ENCODE results near the gene HMSD. TPM values are rescaled to one million over a fixed set of nuclear protein-coding genes. Genes with fewer than 3 reads are reported as not detected.

The HMSD gene
- polyA plus RNA-seq, 1 of the 3 experiments (the other 2 are of a cell fraction) = not detected

- no peak for TF ChIP-seq ZBTB33 (IDR thresholded peaks at IDR 0.05; ENCODE audit: borderline replicate concordance, low read depth)
- TF ChIP-seq RXRA (IDR thresholded peaks at IDR 0.05; ENCODE audit: borderline replicate concordance, low read depth) = no peak
- TF ChIP-seq MEF2A (IDR thresholded peaks at IDR 0.05; ENCODE audit: borderline replicate concordance, low read depth) = no peak
- TF ChIP-seq USF1 (IDR thresholded peaks at IDR 0.05; ENCODE audit: borderline replicate concordance, low read depth) = no peak
- no peak for TF ChIP-seq NRF1 (IDR thresholded peaks at IDR 0.05; ENCODE audit: low read depth, low read length)
- TF ChIP-seq JUND (IDR thresholded peaks at IDR 0.05) = peak; percentile 77
- no peak for TF ChIP-seq RAD21 (IDR thresholded peaks at IDR 0.05; ENCODE audit: low read length)
- no peak for TF ChIP-seq NFIC (IDR thresholded peaks at IDR 0.05; ENCODE audit: borderline replicate concordance)
- no peak for TF ChIP-seq USF2 (IDR thresholded peaks at IDR 0.05; ENCODE audit: borderline replicate concordance, low read depth, low read length)
- TF ChIP-seq GATA2 (CRISPR knock-in tag; IDR thresholded peaks at IDR 0.05) = no peak
Measured at GRCh38 chr18:63969942-63970808, 21.1 kb downstream of the HMSD start, which contains the start of gene SERPINB8 (continued).

GRCh38 chr18:63970809-63971205 is 21.7 kb downstream of the HMSD start:
- Histone ChIP-seq H3K27me3 (ENCODE audit: insufficient read depth) (no peaks in the 10 kb centered on the region), H3K4me1 (ENCODE audit: control insufficient read depth in 1 of 2, insufficient read depth in 2 of 2, low read depth in 1 of 2, low read length in 1 of 2) (peaks cover 0 to 10% of the 10 kb centered on the region in 2 experiments; a peak in 3 of 4 replicates), H3K79me2 (ENCODE audit: insufficient read depth) (peaks cover 16% of the 10 kb centered on the region; the same call in 1 of the 2 replicates), H3K4me3 (ENCODE audit: low read depth in 2 of 2, low read length in 1 of 2) (peak overlapping the region; percentile 92 to 97), H3K9me3 (no peaks in the 10 kb centered on the region), H3K9me2 (no peaks in the 10 kb centered on the region), H3K4me2 (peak overlapping the region; percentile 94), H3K36me3 (replicated peaks in 1 of 2; ENCODE audit: control insufficient read depth in 1 of 2, insufficient read depth in 2 of 2, low read length in 1 of 2) (no peaks in the 10 kb centered on the region), H3K27ac (ENCODE audit: low read depth in 2 of 2, low read length in 1 of 2) (peak overlapping the region; percentile 68 to 92), H3K9ac (peak overlapping the region; percentile 93), H4K20me1 (ENCODE audit: insufficient read depth) (no peaks in the 10 kb centered on the region), H2AFZ (ENCODE audit: low read depth) (peak overlapping the region; percentile 96), H3F3A (replicated peaks; ENCODE audit: insufficient read depth) (peaks cover 4% of the 10 kb centered on the region)
- 56% methylated on average over 18 of the region's 18 CpGs for WGBS (ENCODE audit: low lambda C conversion rate)
- no peak for DNase-seq
- CTCF ChIA-PET = interaction anchor here (0.7 kb wide), 2 partner anchors 8 to 23 kb away, joined by 3 read pairs; no protein-coding TSS in a partner anchor
- TF ChIP-seq MXI1 (IDR thresholded peaks at IDR 0.05; ENCODE audit: low read depth, low read length) = no peak
- no peak for TF ChIP-seq MEF2A (IDR thresholded peaks at IDR 0.05; ENCODE audit: borderline replicate concordance, low read depth)
- no peak for TF ChIP-seq FOXM1 (IDR thresholded peaks at IDR 0.05; ENCODE audit: low read depth)
- TF ChIP-seq USF1 (IDR thresholded peaks at IDR 0.05; ENCODE audit: borderline replicate concordance, low read depth) = no peak
- 0 out of 2 replicates have a peak, but pooled peaks have one; percentile 3 for TF ChIP-seq TEAD4 (IDR thresholded peaks at IDR 0.05; ENCODE audit: borderline replicate concordance, insufficient read depth)
- no peak for TF ChIP-seq RCOR1 (IDR thresholded peaks at IDR 0.05; ENCODE audit: low read length)
- no peak for TF ChIP-seq TCF12 (IDR thresholded peaks at IDR 0.05)
- POLR2A ChIA-PET = interaction anchor here (0.6 kb wide), 1 partner anchor 76 kb away, joined by 3 read pairs; no protein-coding TSS in a partner anchor
